H1 (cell line): ENCODE results near the gene LRBA.

Experiments
- CREB1 ChIP-seq: IDR thresholded peaks from 2 replicates; pipeline ENCODE4 v1.6.1; 2012; ENCODE audit warnings: inconsistent platforms
- EZH2 ChIP-seq: fragments of 200-600 bp; sonication (generic); IDR thresholded peaks from 2 replicates; pipeline ENCODE4 v1.7.1; 2012; ENCODE audit warnings: low read depth, mild to moderate bottlenecking, moderate library complexity, low read length, inconsistent platforms; ENCODE audit not compliant: severe bottlenecking
- SP4 ChIP-seq: IDR thresholded peaks from 2 replicates; pipeline ENCODE4 v1.6.1; 2012; ENCODE audit warnings: low read length, inconsistent platforms
- TAF1 ChIP-seq: IDR thresholded peaks from 2 replicates; pipeline ENCODE4 v1.6.1; 2011; ENCODE audit warnings: mild to moderate bottlenecking, low read depth, low read length
- YY1 ChIP-seq: IDR thresholded peaks from 2 replicates; pipeline ENCODE4 v1.6.1; 2011; ENCODE audit warnings: low read depth, mild to moderate bottlenecking, low read length
- TF ChIP-seq, protein P1 (sequence below), 3 experiments: IDR thresholded peaks; 1 replicate in 2 of 3; 2 replicates in 1 of 3; pipeline versions ENCODE4 v1.5.1 to v1.6.1; 2011; ENCODE audit warnings: low read length in 3 of 3, mild to moderate bottlenecking in 3 of 3, inconsistent platforms in 2 of 3, low read depth in 1 of 3, moderate library complexity in 1 of 3; ENCODE audit not compliant: insufficient read depth in 1 of 3; ENCODE audit errors: control extremely low read depth in 1 of 3

DNA sequence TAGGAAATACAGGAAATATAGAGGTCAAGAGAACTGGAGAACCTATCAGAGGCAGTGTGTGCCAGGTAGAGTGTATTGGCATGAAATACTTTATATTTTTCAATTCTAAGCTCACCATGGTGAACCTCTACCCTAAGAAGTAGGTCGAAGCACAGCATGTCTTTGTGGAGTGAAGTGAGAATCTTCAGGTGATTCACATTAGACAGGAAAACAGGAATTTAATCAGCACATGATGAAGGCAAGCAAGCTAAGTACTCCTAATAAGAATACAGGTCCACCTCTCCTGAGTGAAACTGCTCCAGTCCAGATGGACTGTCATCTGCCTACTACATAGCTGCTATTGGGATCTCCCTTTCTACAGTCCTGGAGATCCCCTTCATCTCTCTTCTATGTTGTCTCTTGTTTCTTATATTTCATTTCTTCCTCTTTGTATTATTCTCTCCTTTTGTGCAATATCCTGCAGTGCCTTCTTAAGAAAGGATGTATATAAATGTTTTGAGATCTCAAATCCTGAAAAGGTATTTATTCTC, 159.0 kb downstream of the LRBA start:
- TF ChIP-seq YY1 (no peak), SP4 (no peak), CREB1 (no peak), TAF1 (no peak), EZH2 (no peak)
- TF ChIP-seq, protein P1, sequence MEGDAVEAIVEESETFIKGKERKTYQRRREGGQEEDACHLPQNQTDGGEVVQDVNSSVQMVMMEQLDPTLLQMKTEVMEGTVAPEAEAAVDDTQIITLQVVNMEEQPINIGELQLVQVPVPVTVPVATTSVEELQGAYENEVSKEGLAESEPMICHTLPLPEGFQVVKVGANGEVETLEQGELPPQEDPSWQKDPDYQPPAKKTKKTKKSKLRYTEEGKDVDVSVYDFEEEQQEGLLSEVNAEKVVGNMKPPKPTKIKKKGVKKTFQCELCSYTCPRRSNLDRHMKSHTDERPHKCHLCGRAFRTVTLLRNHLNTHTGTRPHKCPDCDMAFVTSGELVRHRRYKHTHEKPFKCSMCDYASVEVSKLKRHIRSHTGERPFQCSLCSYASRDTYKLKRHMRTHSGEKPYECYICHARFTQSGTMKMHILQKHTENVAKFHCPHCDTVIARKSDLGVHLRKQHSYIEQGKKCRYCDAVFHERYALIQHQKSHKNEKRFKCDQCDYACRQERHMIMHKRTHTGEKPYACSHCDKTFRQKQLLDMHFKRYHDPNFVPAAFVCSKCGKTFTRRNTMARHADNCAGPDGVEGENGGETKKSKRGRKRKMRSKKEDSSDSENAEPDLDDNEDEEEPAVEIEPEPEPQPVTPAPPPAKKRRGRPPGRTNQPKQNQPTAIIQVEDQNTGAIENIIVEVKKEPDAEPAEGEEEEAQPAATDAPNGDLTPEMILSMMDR (IDR thresholded peaks at IDR 0.05; ENCODE audit: control extremely low read depth in 1 of 3, insufficient read depth in 1 of 3, low read depth in 1 of 3, low read length in 3 of 3), result no peak
